Esophagus muscularis mucosa (tissue), 4 donors: ENCODE results near the gene ACVR1. TPM values are rescaled to one million over a fixed set of nuclear protein-coding genes. Genes with fewer than 3 reads are reported as not detected.

Experiments used
- DNase-seq: peaks from one replicate; pipeline ENCODE4 v3.0.0-alpha.2; 2017; ENCODE audit errors: extremely low spot score
- H3K27ac ChIP-seq, 4 donors: fragments of 200-600 bp; sonication (generic); replicated peaks in 1 of 4; 1 replicate in 3 of 4; 2 replicates in 1 of 4; pipeline ENCODE4 v1.5.1; 2016 to 2019; ENCODE audit warnings: mild to moderate bottlenecking in 1 of 4
- H3K27me3 ChIP-seq, 4 donors: fragments of 200-600 bp; sonication (generic); one replicate each; pipeline versions ENCODE4 v1.5.1 to v1.6.0; 2016 to 2019
- H3K36me3 ChIP-seq, 4 donors: fragments of 200-600 bp; sonication (generic); one replicate each; pipeline ENCODE4 v1.5.1; 2016 to 2019
- H3K4me1 ChIP-seq, 4 donors: fragments of 200-600 bp; sonication (generic); one replicate each; pipeline ENCODE4 v1.5.1; 2016 to 2019
- H3K4me3 ChIP-seq, 4 donors: fragments of 200-600 bp; sonication (generic); 1 replicate in 2 of 4; 2 replicates in 2 of 4; pipeline ENCODE4 v1.5.1; 2016 to 2019; ENCODE audit warnings: mild to moderate bottlenecking in 4 of 4, moderate library complexity in 1 of 4
- H3K9me3 ChIP-seq, 4 donors: fragments of 200-600 bp; sonication (generic); 1 replicate in 3 of 4; 2 replicates in 1 of 4; pipeline ENCODE4 v1.5.1; 2016 to 2019
- EP300 ChIP-seq: sonication (generic); formaldehyde crosslinking; IDR thresholded peaks from one replicate; pipeline ENCODE4 v1.6.1; 2017; ENCODE audit warnings: antibody characterized with exemption
- POLR2A ChIP-seq: fragments of 450-650 bp; IDR thresholded peaks from one replicate; pipeline ENCODE4 v1.6.1; 2017; ENCODE audit warnings: antibody characterized with exemption, moderate library complexity, mild to moderate bottlenecking, low read depth
- POLR2AphosphoS5 ChIP-seq, 2 donors: sonication (generic); formaldehyde crosslinking; IDR thresholded peaks; one replicate each; pipeline ENCODE4 v1.6.1; 2017; ENCODE audit warnings: antibody characterized with exemption in 2 of 2
- WGBS: methylation state at CpG from one replicate; pipeline ENCODE4 v1.1.5; 2018; 5-methylcytosine and 5-hydroxymethylcytosine counted together
- intact Hi-C: fragments of 100-400 bp; cut with DNase I; formaldehyde crosslinking; loops from one replicate; pipeline ENCODE4 v1.15.1; 2023
- total RNA-seq, 4 donors: library from RNA; depleted of rRNA; stranded (reverse); fragments of >200 nt; gene quantifications; one replicate each; pipeline versions ENCODE4 v1.1.0 to v1.2.1, GENCODE V29; 2016
- TF ChIP-seq, protein P1 (sequence below), 3 experiments: fragments of 200-600 bp in 2 of 3; fragments of 450-650 bp in 1 of 3; sonication (generic) in 2 of 3; IDR thresholded peaks; one replicate each; pipeline ENCODE4 v1.5.1; 2017 to 2019; ENCODE audit warnings: antibody characterized with exemption in 3 of 3, mild to moderate bottlenecking in 2 of 3, moderate library complexity in 1 of 3

Gene ACVR1
- total RNA-seq, 4 donors from 2014 or later, result 25.2 to 39.1 (median 32.3) TPM

DNA sequence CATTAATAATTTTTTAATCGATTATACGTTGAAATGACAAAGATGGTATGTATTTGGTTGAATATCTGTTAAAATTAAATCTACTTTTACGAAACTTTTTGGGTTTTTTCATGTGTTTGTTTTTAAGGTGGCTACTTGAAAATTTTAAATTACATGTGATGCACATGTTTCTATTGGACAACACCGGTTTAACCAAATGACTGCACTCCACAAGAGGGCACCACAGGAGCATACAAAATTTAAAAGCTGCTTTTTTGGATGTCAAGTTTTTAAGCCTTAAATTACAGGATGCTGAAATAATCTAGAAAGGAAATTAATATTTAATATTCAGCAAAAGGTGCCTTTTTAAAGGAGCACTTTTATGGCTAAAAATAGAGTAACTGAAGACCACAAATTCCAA is 98.7 kb downstream of the ACVR1 start:
- intact Hi-C loops, result loop anchor here (2.0 kb wide), 1 partner anchor 233 kb away; no protein-coding TSS in a partner anchor
- H3K9me3 ChIP-seq, result no peaks in the 10 kb centered on the region
- H3K4me1 ChIP-seq, result peaks cover 7 to 13% (median 11%) of the 10 kb centered on the region in 4 donors
- DNase-seq, result no peak
- H3K4me3 ChIP-seq, result no peak overlapping the region
- H3K27ac ChIP-seq, result no peak overlapping the region
- TF ChIP-seq, protein P1, sequence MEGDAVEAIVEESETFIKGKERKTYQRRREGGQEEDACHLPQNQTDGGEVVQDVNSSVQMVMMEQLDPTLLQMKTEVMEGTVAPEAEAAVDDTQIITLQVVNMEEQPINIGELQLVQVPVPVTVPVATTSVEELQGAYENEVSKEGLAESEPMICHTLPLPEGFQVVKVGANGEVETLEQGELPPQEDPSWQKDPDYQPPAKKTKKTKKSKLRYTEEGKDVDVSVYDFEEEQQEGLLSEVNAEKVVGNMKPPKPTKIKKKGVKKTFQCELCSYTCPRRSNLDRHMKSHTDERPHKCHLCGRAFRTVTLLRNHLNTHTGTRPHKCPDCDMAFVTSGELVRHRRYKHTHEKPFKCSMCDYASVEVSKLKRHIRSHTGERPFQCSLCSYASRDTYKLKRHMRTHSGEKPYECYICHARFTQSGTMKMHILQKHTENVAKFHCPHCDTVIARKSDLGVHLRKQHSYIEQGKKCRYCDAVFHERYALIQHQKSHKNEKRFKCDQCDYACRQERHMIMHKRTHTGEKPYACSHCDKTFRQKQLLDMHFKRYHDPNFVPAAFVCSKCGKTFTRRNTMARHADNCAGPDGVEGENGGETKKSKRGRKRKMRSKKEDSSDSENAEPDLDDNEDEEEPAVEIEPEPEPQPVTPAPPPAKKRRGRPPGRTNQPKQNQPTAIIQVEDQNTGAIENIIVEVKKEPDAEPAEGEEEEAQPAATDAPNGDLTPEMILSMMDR (IDR thresholded peaks at IDR 0.05), result peak; percentile 59 to 69 (median 60)
- TF ChIP-seq POLR2AphosphoS5 (IDR thresholded peaks at IDR 0.05), result no peak
- peaks cover 11 to 73% (median 40%) of the 10 kb centered on the region in 4 donors for H3K36me3 ChIP-seq
- 61% methylated on average over 4 of the region's 4 CpGs for WGBS
- H3K27me3 ChIP-seq, result no peaks in the 10 kb centered on the region

- intact Hi-C loops, result no loop called here
Measured at GRCh38 chr2:157771234-157771633, 104.9 kb downstream of the ACVR1 start.

DNA sequence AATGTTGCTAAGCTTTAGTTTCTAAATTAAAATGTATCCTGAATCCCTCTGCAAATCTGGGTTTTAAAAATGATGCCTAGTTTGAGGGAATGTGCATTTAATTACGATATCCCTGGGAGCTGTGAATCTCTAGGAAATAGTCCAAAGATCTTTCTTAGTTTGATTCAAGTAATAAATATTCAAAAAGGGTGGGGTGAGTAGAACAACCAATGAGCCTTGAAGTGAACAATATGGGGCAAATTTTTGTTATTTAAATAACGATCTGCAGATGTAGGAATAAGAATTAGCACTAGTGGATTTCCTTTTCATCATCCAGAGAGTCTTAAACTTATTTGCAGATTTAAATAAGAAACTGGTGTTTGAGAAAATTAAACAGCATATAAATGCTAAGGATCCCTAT is 106.3 kb downstream of the ACVR1 start:
- H3K27ac ChIP-seq, result no peak overlapping the region
- 80% methylated on average over 2 of the region's 2 CpGs for WGBS
- H3K27me3 ChIP-seq, result no peaks in the 10 kb centered on the region
- H3K36me3 ChIP-seq, result peaks cover 45 to 91% (median 73%) of the 10 kb centered on the region in 4 donors
- no peak for TF ChIP-seq POLR2AphosphoS5 (IDR thresholded peaks at IDR 0.05)
- TF ChIP-seq EP300, result no peak
- TF ChIP-seq POLR2A, result no peak
- TF ChIP-seq, protein P1 (IDR thresholded peaks at IDR 0.05), result no peak
- intact Hi-C loops, result no loop called here
- no peaks in the 10 kb centered on the region for H3K9me3 ChIP-seq
- no peaks in the 10 kb centered on the region for H3K4me1 ChIP-seq
- DNase-seq, result no peak
- no peak overlapping the region for H3K4me3 ChIP-seq

More at GRCh38 chr2:157771234-157771633, 104.9 kb downstream of the ACVR1 start:
- no peaks in the 10 kb centered on the region for H3K27me3 ChIP-seq
- no peak overlapping the region for H3K4me3 ChIP-seq
- H3K9me3 ChIP-seq, result no peaks in the 10 kb centered on the region
- DNase-seq, result no peak
- H3K36me3 ChIP-seq, result peaks cover 33 to 91% (median 65%) of the 10 kb centered on the region in 4 donors
- no peak overlapping the region for H3K27ac ChIP-seq
- 92% methylated on average over 1 of the region's 1 CpG for WGBS
- no peak for TF ChIP-seq EP300
- TF ChIP-seq POLR2A, result no peak
- TF ChIP-seq POLR2AphosphoS5 (IDR thresholded peaks at IDR 0.05), result no peak
- TF ChIP-seq, protein P1 (IDR thresholded peaks at IDR 0.05), result no peak
- H3K4me1 ChIP-seq, result no peaks in the 10 kb centered on the region

DNA sequence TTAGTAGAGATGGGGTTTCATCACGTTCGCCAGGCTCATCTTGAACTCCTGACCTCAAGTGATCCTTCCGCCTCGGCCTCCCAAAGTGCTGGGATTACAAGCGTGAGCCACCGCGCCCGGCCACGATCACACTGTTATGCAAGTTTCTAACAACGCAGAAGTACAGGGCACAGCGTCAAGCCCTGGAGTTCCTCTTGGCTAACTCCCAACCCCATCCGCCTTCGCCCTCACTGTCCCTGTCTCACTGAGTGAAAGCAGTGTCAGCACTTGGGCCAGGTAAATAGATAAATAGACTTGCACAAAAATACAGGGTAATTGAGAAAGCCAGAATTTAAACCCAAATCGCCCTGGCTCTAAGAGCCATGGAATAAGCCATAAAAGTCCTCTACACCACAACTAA is 111.7 kb downstream of the ACVR1 start:
- TF ChIP-seq, protein P1 (IDR thresholded peaks at IDR 0.05), result no peak
- TF ChIP-seq POLR2AphosphoS5 (IDR thresholded peaks at IDR 0.05) (no peak), POLR2A (no peak), EP300 (no peak)
- H3K27ac ChIP-seq, result no peak overlapping the region
- WGBS, result 94% methylated on average over 14 of the region's 14 CpGs

DNA sequence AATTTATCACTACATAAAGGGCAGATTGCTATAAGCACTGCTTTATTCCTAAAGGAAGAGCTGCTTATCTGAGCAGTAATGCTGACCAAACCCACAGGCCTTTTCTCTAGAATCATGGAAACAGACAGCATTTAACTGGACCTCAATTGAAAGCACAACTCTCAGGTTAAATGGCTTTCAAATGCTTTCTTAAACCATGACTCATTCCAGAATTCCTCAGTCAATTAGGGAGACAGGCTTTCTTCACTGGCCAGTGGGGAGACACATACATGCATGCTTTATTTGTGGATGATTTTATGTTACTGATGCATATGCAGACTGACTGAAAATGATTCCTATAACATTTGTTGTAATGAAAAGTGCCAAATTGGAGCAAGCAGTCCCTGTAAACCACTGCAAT is 114.6 kb downstream of the ACVR1 start:
- H3K9me3 ChIP-seq, result peaks cover 0 to 9% (median 4%) of the 10 kb centered on the region in 4 donors
- no peaks in the 10 kb centered on the region for H3K27me3 ChIP-seq
- H3K27ac ChIP-seq, result no peak overlapping the region
- no peak for TF ChIP-seq EP300
- no peak for TF ChIP-seq POLR2A
- TF ChIP-seq, protein P1 (IDR thresholded peaks at IDR 0.05), result no peak
- no peak for TF ChIP-seq POLR2AphosphoS5 (IDR thresholded peaks at IDR 0.05)
- no peak overlapping the region for H3K4me3 ChIP-seq
- no peak for DNase-seq
- intact Hi-C loops, result no loop called here
- no peaks in the 10 kb centered on the region for H3K4me1 ChIP-seq
- H3K36me3 ChIP-seq, result peaks cover 25 to 91% (median 55%) of the 10 kb centered on the region in 4 donors

More for the DNA sequence above, 111.7 kb downstream of the ACVR1 start:
- H3K4me3 ChIP-seq, result no peak overlapping the region
- no peaks in the 10 kb centered on the region for H3K27me3 ChIP-seq
- intact Hi-C loops, result no loop called here
- no peaks in the 10 kb centered on the region for H3K4me1 ChIP-seq
- no peaks in the 10 kb centered on the region for H3K9me3 ChIP-seq
- H3K36me3 ChIP-seq, result peaks cover 29 to 93% (median 69%) of the 10 kb centered on the region in 4 donors
- no peak for DNase-seq
